Epidermal melanocyte (primary cell): ENCODE data around the gene WASHC1.
"Not testable (repeated sequence)": the region's sequence is repeated elsewhere in the genome, so short reads cannot be mapped to it uniquely, and the experiment has no call there.

Experiments used
- DNase-seq: peaks from one replicate; pipeline ENCODE4 v3.0.0; 2011; ENCODE audit warnings: low spot score; ENCODE audit not compliant: insufficient read length

WASHC1 gene

GRCh38 chr9:29356-29755 lies at the start of gene WASHC1:
WASHC1 (minus strand) TSS chr9:29456; CDS start chr9:24999, 4,457 bp downstream.
- DNase-seq: not testable (repeated sequence)

- not testable (repeated sequence) for DNase-seq
These were observed 49.1 kb upstream of the WASHC1 start for GRCh38 chr9:78333-78732.

- not testable (repeated sequence) for DNase-seq
These were observed 47.1 kb upstream of the WASHC1 start for GRCh38 chr9:76389-76788.

GRCh38 chr9:73900-74525 lies 44.8 kb upstream of the WASHC1 start:
- DNase-seq: not testable (repeated sequence)

GRCh38 chr9:73076-73899 lies 44.0 kb upstream of the WASHC1 start:
- not testable (repeated sequence) for DNase-seq

GRCh38 chr9:63031-63629 lies 33.9 kb upstream of the WASHC1 start:
- DNase-seq: not testable (repeated sequence)

- not testable (repeated sequence) for DNase-seq
These were observed 23.4 kb upstream of the WASHC1 start for GRCh38 chr9:52678-53077.

GRCh38 chr9:48190-48842 lies 19.1 kb upstream of the WASHC1 start:
- not testable (repeated sequence) for DNase-seq

GRCh38 chr9:46639-47271 lies 17.5 kb upstream of the WASHC1 start:
- not testable (repeated sequence) for DNase-seq

GRCh38 chr9:46164-46563 lies 16.9 kb upstream of the WASHC1 start:
- DNase-seq: not testable (repeated sequence)

GRCh38 chr9:45180-45878 lies 16.1 kb upstream of the WASHC1 start:
- DNase-seq: not testable (repeated sequence)

- DNase-seq: not testable (repeated sequence)
These were observed 15.2 kb upstream of the WASHC1 start for GRCh38 chr9:44416-44815.

GRCh38 chr9:43636-44035 lies 14.4 kb upstream of the WASHC1 start:
- not testable (repeated sequence) for DNase-seq

- DNase-seq: not testable (repeated sequence)
These were observed 13.9 kb upstream of the WASHC1 start for GRCh38 chr9:43116-43515.

- DNase-seq: not testable (repeated sequence)
These were observed 12.6 kb upstream of the WASHC1 start for GRCh38 chr9:41819-42218.

GRCh38 chr9:41261-41676 lies 12.0 kb upstream of the WASHC1 start:
- DNase-seq: not testable (repeated sequence)

GRCh38 chr9:32308-32707 lies 3.1 kb upstream of the WASHC1 start:
- not testable (repeated sequence) for DNase-seq

GRCh38 chr9:28775-29174 lies 481 bp downstream of the WASHC1 start:
- not testable (repeated sequence) for DNase-seq

GRCh38 chr9:21621-22020 lies 7.6 kb downstream of the WASHC1 start:
- not testable (repeated sequence) for DNase-seq

- not testable (repeated sequence) for DNase-seq
These were observed 12.4 kb downstream of the WASHC1 start for GRCh38 chr9:16875-17274.
